Thoracic aorta (tissue), 2 donors: ENCODE data around the gene CCDC116. TPM values are rescaled to one million over a fixed set of nuclear protein-coding genes. Genes with fewer than 3 reads are reported as not detected.

Source experiments
- total RNA-seq, 2 donors: library from RNA; depleted of rRNA; stranded (reverse); fragments of >200 nt; gene quantifications; one replicate each; pipeline versions ENCODE4 v1.1.0 to v1.2.3, GENCODE V29; 2016

Gene CCDC116
- total RNA-seq, 2 donors from 2014 or later: 0.71 TPM; not detected in 1

Other genes starting within 250 kb of the CCDC116 start
- not detected for gene RIMBP3B, start 249.0 kb upstream of the CCDC116 start, total RNA-seq
- 1 to 10 TPM; 2.8 to 8.2 TPM for gene HIC2, start 215.4 kb upstream of the CCDC116 start, total RNA-seq
- under 1 TPM; 0.27 to 0.63 TPM for gene TMEM191C, start 165.4 kb upstream of the CCDC116 start, total RNA-seq
- under 1 TPM; 0.14 to 0.28 TPM for gene RIMBP3C, start 81.3 kb upstream of the CCDC116 start, total RNA-seq
- 10 to 100 TPM; 33.8 to 38.3 TPM for gene UBE2L3, start 65.0 kb upstream of the CCDC116 start, total RNA-seq
- 10 to 100 TPM; 18.3 to 32.3 TPM for gene YDJC, start 2.7 kb upstream of the CCDC116 start, total RNA-seq
- 10 to 100 TPM; 40.9 to 54.0 TPM for gene SDF2L1, start 9.5 kb downstream of the CCDC116 start, total RNA-seq
- gene PPIL2, start 33.3 kb downstream of the CCDC116 start, total RNA-seq: 10 to 100 TPM; 32.0 to 33.7 TPM
- gene YPEL1, start 103.0 kb downstream of the CCDC116 start, total RNA-seq: 10 to 100 TPM; 20.1 to 25.2 TPM
- gene MAPK1, start 234.9 kb downstream of the CCDC116 start, total RNA-seq: 10 to 100 TPM; 61.4 to 63.1 TPM